ENCODE results near the gene TRPV3.

- TF ChIP-seq CTCF (IDR thresholded peaks at IDR 0.05; ENCODE audit: borderline replicate concordance, extremely low read depth, low read length, poor library complexity, severe bottlenecking) (no peak), EZH2 (IDR thresholded peaks at IDR 0.05; ENCODE audit: borderline replicate concordance, low read depth, low read length, severe bottlenecking) (no peak)
Measured at GRCh38 chr17:3594051-3594800, 36.6 kb upstream of the TRPV3 start.

All from DND-41 (cell line).